ENCODE data around the gene OR1L1. TPM values are rescaled to one million over a fixed set of nuclear protein-coding genes. Genes with fewer than 3 reads are reported as not detected.

The OR1L1 gene
- total and polyA plus RNA-seq, 4 donors = not detected

Other genes starting within 250 kb of the OR1L1 start
- not detected for gene OR1J1, start 183.8 kb upstream of the OR1L1 start, total RNA-seq
- gene OR1J1, start 183.8 kb upstream of the OR1L1 start, polyA plus RNA-seq (ENCODE audit: insufficient read length in 2 of 2) = not detected
- not detected for gene OR1J2, start 150.9 kb upstream of the OR1L1 start, total RNA-seq
- gene OR1J2, start 150.9 kb upstream of the OR1L1 start, polyA plus RNA-seq (ENCODE audit: insufficient read length in 2 of 2) = not detected
- gene OR1J4, start 142.6 kb upstream of the OR1L1 start, total RNA-seq = not detected
- gene OR1J4, start 142.6 kb upstream of the OR1L1 start, polyA plus RNA-seq (ENCODE audit: insufficient read length in 2 of 2) = not detected
- not detected for gene OR1N1, start 134.4 kb upstream of the OR1L1 start, total RNA-seq
- not detected for gene OR1N1, start 134.4 kb upstream of the OR1L1 start, polyA plus RNA-seq (ENCODE audit: insufficient read length in 2 of 2)
- gene OR1N2, start 108.6 kb upstream of the OR1L1 start, total RNA-seq = not detected
- gene OR1N2, start 108.6 kb upstream of the OR1L1 start, polyA plus RNA-seq (ENCODE audit: insufficient read length in 2 of 2) = not detected
- under 1 TPM in 1 of 2 donors, not detected in 1; 0.22 TPM for gene OR1L8, start 78.3 kb upstream of the OR1L1 start, total RNA-seq
- under 1 TPM in 1 of 2 donors, not detected in 1; 0.26 TPM for gene OR1L8, start 78.3 kb upstream of the OR1L1 start, polyA plus RNA-seq (ENCODE audit: insufficient read length in 2 of 2)
- gene OR1Q1, start 47.0 kb upstream of the OR1L1 start, total RNA-seq = not detected
- gene OR1Q1, start 47.0 kb upstream of the OR1L1 start, polyA plus RNA-seq (ENCODE audit: insufficient read length in 2 of 2) = not detected
- gene OR1B1, start 4.1 kb upstream of the OR1L1 start, total RNA-seq = not detected
- not detected for gene OR1B1, start 4.1 kb upstream of the OR1L1 start, polyA plus RNA-seq (ENCODE audit: insufficient read length in 2 of 2)
- gene OR1L3, start 13.4 kb downstream of the OR1L1 start, total RNA-seq = not detected
- not detected for gene OR1L3, start 13.4 kb downstream of the OR1L1 start, polyA plus RNA-seq (ENCODE audit: insufficient read length in 2 of 2)
- gene OR1L4, start 62.3 kb downstream of the OR1L1 start, total RNA-seq = not detected
- not detected for gene OR1L4, start 62.3 kb downstream of the OR1L1 start, polyA plus RNA-seq (ENCODE audit: insufficient read length in 2 of 2)
- not detected for gene OR1L6, start 80.6 kb downstream of the OR1L1 start, total RNA-seq
- not detected for gene OR1L6, start 80.6 kb downstream of the OR1L1 start, polyA plus RNA-seq (ENCODE audit: insufficient read length in 2 of 2)
- gene OR5C1, start 127.2 kb downstream of the OR1L1 start, total RNA-seq = not detected
- gene OR5C1, start 127.2 kb downstream of the OR1L1 start, polyA plus RNA-seq (ENCODE audit: insufficient read length in 2 of 2) = not detected
- not detected for gene OR1K1, start 138.4 kb downstream of the OR1L1 start, total RNA-seq
- gene OR1K1, start 138.4 kb downstream of the OR1L1 start, polyA plus RNA-seq (ENCODE audit: insufficient read length in 2 of 2) = not detected
- gene PDCL, start 166.9 kb downstream of the OR1L1 start, total RNA-seq = 10 to 100 TPM; 27.8 to 43.5 TPM
- 10 to 100 TPM; 24.0 to 30.0 TPM for gene PDCL, start 166.9 kb downstream of the OR1L1 start, polyA plus RNA-seq (ENCODE audit: insufficient read length in 2 of 2)
- 10 to 100 TPM; 58.0 to 80.4 TPM for gene RC3H2, start 243.6 kb downstream of the OR1L1 start, total RNA-seq
- gene RC3H2, start 243.6 kb downstream of the OR1L1 start, polyA plus RNA-seq (ENCODE audit: insufficient read length in 2 of 2) = 10 to 100 TPM; 32.9 to 47.1 TPM